T follicular helper cell (primary cell): ENCODE measurements around the gene LARP4B.

Experiments used
- DNase-seq: peaks from one replicate; pipeline ENCODE4 v3.0.0-alpha.2; 2020; ENCODE audit warnings: low read depth
- total RNA-seq, 2 experiments: gene quantifications; one replicate each; lab custom pipeline; 2026; lab: John Stamatoyannopoulos, UW

The LARP4B gene
- total RNA-seq, result 108 to 123 reads per million in 2 experiments

GRCh38 chr10:931326-932318, at the start of gene LARP4B:
Gene LARP4B (minus strand): TSS chr10:931705. CDS start chr10:885721, 45,984 bp downstream.
- DNase-seq, result peak; percentile 95

- no peak for DNase-seq
Measured at GRCh38 chr10:980468-981093, 49.1 kb upstream of the LARP4B start.

GRCh38 chr10:978826-979421, 47.4 kb upstream of the LARP4B start:
- DNase-seq, result no peak

- no peak for DNase-seq
Measured at GRCh38 chr10:976316-976715, 44.8 kb upstream of the LARP4B start.

- DNase-seq, result no peak
Measured at GRCh38 chr10:974785-975074, 43.2 kb upstream of the LARP4B start.

- DNase-seq, result no peak
Measured at GRCh38 chr10:974038-974784, 42.7 kb upstream of the LARP4B start.

GRCh38 chr10:972763-973162, 41.3 kb upstream of the LARP4B start:
- no peak for DNase-seq

- no peak for DNase-seq
Measured at GRCh38 chr10:971613-972012, 40.1 kb upstream of the LARP4B start.

GRCh38 chr10:971150-971542, 39.6 kb upstream of the LARP4B start:
- DNase-seq, result no peak

GRCh38 chr10:970311-971149, 39.0 kb upstream of the LARP4B start:
- DNase-seq, result no peak

- no peak for DNase-seq
Measured at GRCh38 chr10:969473-970150, 38.1 kb upstream of the LARP4B start.

GRCh38 chr10:968546-969199, 37.2 kb upstream of the LARP4B start:
- DNase-seq, result no peak

- no peak for DNase-seq
Measured at GRCh38 chr10:966466-967235, 35.1 kb upstream of the LARP4B start.

- no peak for DNase-seq
Measured at GRCh38 chr10:964988-965417, 33.5 kb upstream of the LARP4B start.

GRCh38 chr10:964321-964987, 32.9 kb upstream of the LARP4B start:
- no peak for DNase-seq

- DNase-seq, result no peak
Measured at GRCh38 chr10:963655-964054, 32.1 kb upstream of the LARP4B start.

- DNase-seq, result no peak
Measured at GRCh38 chr10:963186-963585, 31.7 kb upstream of the LARP4B start.

GRCh38 chr10:962342-962741, 30.8 kb upstream of the LARP4B start:
- no peak for DNase-seq

- no peak for DNase-seq
Measured at GRCh38 chr10:958856-959255, 27.4 kb upstream of the LARP4B start.
